GM19351 (cell line): Measurements from ENCODE around the gene SLC25A29.
"Not testable (repeated sequence)": the region's sequence is repeated elsewhere in the genome, so short reads cannot be mapped to it uniquely, and the experiment has no call there.

Experiments
- ATAC-seq: cut with Tn5 transposase; IDR thresholded peaks from one replicate; pipeline ENCODE4 v1.9.1; 2021; ENCODE audit warnings: mild to moderate bottlenecking, moderate library complexity; ENCODE audit not compliant: unreplicated experiment

Gene SLC25A29

DNA sequence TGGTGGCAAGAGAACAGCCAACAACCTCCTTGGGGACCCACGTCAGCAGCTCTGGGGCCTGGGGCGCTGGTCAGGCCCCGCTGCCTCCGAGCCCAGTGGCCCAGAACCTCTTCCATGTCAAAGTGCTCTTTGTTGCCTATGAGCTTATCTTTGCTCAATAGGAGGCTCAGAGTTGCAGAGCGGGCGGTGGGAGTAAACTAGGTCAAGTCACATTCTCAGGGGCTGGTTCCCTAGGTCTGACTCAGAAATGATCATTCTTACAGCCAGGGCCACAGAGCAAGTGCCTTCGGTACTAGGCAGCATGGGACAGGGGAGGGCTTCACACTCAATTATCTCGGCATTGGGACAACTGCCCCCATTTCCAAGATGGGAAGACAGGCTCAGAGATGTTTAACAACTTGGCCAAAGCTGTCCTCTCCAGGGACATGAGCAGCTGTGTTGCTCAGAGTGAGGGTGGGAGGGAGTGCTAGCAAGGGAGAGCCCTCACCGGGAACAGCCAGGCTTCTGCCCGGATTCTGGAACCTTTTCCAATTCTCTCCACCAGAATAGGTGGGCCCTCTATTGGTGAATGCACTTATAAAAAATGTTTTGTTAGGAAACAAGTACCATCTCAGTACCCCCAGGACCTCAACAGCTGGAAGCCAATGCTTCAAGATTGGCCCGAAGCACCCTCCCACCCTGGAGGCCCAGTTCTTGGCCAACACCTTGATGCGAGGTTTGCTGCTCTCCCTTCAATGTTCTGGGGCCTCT is 11.9 kb downstream of the SLC25A29 start:
- no peak for ATAC-seq

DNA sequence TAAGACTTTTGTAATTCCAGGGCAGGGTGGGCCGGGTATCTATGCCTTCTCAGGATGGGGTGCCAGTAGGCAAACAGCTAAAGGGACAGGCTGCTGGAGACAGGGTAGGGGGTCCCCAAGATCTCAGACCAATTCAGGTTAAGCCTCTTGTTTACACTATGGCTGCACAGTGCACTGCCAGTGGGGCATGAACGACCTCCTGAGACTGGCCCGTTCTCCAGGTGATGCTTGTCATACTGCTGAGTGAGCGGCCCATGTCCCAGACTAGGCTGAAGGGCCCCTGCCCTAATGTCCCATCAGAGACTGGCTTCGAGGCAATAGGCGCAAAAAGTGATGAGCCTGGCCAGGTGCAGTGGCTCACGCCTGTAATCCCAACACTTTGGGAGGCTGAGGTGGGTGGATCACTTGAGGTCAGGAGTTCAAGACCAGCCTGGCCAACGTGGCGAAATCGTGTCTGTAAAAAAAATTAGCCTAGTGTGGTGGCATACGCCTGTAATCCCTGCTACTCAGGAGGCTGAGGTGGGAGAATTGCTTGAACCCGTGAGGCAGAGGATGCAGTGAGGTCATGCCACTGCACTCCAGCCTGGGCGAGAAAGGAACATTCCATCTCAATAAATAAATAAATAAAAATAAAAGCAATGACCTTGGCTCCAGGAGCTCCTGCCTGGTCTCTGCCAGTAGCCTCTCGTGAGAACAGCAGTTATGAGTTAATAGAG is 12.6 kb downstream of the SLC25A29 start:
- ATAC-seq = no peak

DNA sequence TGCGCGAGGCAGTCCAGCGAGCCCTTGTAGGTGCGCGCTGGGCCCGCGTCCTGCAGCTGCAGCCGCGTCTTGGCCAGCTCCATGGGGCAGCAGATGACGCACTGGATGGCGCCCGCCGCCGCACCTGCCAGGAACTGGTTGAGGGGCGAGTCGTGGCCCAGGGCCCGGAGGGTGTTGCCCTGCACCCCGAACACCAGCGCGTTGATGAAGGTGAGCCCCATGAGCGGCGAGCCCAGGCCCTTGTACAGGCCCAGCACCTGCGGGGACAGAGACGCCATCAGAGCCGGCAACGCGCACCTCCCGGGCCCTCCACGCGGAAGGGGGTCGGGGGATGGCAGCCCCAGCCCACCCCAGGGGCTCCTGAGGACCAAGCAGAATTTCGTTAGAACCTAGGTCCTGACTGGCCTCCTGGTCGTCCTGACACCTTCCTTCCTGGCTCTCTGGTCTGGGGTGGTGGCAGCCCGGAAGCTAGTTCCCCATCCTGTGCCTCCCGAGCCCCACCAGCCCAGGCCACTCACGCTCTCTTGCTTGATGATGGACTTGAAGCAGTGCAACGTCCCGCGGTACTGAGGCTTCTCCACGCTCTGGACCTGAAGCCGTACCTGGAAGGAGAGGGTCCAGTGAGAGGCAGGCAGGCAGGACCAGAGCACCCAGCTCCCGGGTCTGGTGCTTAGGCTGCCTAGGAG is 13.3 kb downstream of the SLC25A29 start:
- no peak for ATAC-seq

DNA sequence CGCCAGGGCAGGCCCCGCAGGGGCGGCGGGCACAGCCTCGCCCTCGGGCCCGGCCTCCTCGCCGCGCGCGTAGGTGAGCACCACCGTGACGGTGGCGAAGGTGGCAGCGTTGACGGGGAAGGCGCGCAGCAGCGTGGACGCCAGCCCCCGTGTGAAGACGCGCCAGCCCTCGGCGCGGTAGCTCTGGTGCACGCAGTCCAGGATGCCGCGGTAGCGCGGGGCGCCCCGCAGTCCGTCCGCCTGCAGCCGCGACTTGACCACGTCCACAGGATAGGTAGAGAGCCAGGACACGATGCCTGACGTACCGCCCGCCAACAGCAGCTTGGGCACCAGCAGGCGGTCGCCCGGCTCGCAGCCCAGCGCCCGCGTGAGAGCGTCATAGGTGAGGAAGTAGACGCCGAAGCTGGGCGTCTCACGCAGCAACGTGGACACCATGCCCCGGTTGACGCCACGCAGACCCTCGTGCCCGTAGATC is 13.9 kb downstream of the SLC25A29 start:
- ATAC-seq = no peak

DNA sequence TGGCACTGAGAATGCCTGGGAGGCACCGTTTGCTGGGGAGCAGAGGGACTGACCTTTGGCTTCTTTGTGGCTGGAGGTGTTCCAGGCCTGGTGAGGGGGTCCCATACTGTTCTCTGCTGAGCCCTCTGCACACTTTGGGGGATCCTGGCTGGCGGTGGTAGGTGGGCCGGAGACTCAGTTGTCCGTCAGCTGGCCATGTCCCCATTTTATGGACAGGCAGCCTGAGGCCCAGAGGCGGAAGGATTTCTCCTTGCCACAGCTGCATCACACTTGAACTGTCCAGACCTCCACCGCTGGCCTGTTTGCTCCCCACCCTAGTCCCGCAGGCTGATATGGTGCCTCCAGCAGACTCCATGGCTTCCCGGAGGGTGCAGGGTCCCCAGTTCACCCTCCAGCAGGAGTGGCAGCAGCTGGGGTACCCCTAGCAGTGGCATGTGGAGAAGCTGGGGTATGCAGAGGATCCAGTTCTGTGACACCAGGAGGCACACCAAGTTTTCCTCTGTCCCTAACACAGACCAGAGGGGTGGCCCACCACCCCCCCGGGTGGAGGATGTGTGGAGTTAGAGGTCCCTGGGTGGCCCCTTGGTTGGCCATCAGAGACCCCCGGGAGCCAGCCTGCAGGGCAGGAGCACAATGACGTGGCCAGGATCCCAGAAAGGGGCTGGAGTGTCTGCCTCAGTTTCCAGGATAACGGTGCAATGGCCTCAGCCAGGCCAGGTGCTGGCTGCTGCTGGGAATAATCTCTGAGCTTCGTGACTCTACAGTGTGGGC is 14.8 kb downstream of the SLC25A29 start:
- ATAC-seq = no peak

DNA sequence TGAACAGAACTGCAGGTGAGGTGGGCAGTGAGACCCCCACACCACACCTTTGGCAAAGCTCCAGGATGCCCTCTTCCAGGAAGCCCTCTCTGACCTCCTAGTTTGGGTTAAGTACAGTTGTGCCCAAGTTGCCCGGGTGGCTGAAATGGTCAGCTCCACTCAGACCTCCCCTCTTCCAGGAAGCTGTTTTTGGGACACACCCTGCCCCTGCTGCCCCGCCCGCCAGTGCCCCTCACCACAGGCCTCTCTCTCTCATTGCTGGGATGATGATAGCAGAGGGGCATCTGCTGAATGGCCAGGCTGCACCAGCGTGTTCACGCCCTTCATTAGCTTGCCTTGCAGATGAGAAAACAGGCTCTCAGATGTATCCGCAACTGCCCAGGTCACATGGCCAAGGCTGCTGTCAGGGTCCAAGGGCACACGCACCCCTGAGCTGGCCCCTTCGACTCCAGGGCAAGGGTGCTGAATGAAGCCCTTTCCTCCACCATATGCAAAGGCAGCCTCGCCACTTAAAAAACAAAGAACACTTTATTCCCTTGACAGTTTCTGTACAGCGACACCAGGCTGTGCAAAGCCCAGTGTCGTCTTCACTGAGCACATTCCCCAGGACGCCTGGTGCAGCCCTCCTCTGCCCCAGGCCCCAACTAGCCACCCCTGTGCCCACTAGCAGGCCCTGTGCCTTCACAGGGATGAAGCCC is 15.5 kb downstream of the SLC25A29 start:
- ATAC-seq = no peak

DNA sequence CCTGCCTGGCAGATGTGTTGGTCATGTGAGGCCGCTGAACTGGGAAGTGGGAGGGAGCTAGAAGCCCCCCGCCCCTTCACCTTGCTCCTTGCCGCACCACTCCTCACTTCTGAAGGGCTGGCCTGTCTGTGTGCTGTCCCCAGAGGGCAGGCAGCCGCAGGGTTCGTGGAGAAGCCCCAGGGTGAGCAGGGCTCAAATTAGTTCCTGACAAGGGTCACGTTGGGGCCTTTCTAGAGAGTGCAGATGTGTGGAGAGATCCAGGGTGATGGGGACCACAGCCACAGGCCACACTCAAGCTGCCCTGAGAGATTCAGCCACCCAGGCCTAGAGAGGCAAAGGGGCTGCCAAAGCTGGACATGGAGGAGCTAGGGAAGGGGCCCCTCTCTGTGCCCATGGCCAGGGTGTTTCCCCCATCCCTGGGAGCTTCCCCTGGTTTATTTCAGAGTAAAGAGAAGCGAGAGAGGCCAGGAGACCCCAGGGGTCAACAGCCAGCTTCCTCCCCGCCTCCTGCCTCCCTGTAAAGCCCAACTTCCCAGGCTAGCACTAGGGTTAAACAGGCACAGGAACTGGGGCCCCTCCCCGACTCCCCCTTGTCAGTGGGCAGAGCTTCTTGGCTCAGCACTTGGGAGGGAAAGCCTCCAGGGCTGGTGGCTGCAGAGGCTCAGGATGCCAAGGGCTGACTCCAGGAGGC is 16.2 kb downstream of the SLC25A29 start:
- no peak for ATAC-seq

DNA sequence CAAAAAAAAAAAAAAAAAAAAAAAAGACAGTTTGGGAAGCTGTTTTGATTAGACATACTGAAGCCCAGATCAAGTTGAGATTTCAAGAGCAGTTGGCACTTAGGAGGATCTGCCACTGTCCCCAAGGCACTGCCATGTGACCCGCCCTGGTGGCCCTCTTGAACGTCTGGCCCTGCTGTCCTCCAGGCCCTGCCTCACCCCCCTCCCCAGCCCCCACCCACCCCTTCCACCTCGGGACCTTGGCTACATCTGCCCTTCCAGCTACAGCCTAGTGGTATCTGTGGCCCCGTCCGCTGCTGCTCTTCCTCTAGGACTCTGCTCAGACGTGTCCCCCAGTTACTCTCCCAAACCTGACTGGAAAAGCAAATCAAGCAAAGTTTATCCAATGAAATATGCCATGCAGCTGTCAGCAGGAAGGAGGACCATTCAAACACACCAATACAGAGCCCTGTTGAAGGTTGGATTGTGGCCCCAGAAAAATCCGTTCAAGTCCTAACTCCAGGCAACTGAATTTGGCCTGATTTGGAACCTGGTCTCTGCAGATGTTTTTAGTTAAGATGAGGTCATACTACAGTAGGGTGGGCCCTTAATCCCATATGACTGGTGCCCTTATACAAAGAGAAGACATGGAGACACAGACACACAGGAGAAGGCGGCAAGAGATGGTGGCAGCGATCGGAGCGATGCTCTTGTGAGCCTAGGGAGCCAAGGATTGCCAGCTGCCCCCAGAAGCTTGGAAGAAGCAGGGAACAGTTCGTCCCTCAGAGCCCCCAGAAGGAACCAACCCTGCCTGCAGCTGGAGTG is 17.7 kb downstream of the SLC25A29 start:
- no peak for ATAC-seq

DNA sequence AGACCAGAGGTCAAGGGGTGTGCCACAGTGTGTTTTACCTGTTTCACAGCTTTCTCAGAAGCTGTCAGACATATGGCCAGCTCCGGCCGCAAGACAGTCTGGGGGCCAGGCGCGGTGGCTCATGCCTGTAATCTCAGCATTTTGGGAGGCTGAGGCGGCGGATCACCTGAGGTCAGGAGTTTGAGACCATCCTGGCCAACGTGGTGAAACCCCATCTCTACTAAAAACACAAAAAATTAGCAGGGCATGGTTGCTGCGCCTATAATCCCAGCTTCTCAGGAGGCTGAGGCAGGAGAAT is 18.3 kb downstream of the SLC25A29 start:
- not testable (repeated sequence) for ATAC-seq

DNA sequence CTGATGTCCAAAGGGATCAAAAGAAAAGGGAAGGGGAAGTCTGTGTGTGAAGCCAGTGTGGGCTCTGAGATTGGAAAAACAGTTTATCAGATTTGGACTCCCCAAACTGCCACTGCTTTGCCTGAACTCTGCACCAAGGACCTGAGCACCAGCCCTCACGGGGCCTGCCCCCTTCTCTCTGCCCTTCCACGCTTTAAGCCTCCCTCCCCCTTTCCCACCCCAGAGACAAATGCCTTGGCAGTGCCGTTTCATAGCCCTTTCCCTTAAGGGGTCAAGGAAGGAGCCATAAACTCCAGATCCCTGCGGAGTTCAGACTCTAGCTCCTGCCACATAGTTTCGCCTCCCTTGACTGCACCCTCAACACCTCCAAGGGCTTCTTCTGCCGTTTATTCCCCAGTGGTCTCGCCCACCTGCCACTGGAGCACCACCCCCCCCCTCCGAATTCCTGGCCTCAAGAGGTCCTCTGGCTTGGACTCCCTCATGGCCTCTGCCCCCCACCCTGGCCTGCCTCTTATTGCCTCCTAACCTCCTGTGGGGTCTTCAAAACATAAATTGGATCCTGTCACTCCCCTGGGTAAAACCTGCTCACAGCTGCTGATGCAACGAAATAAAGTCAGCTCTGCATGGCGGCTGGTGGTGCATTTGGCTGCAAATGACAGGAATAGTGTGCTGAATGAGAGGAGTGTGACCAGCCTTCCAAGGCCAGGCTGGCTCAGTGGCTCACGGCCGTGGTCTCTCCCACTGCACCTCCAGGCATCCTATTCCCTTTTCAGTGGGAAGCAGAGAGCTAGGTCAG is 18.8 kb downstream of the SLC25A29 start:
- no peak for ATAC-seq

DNA sequence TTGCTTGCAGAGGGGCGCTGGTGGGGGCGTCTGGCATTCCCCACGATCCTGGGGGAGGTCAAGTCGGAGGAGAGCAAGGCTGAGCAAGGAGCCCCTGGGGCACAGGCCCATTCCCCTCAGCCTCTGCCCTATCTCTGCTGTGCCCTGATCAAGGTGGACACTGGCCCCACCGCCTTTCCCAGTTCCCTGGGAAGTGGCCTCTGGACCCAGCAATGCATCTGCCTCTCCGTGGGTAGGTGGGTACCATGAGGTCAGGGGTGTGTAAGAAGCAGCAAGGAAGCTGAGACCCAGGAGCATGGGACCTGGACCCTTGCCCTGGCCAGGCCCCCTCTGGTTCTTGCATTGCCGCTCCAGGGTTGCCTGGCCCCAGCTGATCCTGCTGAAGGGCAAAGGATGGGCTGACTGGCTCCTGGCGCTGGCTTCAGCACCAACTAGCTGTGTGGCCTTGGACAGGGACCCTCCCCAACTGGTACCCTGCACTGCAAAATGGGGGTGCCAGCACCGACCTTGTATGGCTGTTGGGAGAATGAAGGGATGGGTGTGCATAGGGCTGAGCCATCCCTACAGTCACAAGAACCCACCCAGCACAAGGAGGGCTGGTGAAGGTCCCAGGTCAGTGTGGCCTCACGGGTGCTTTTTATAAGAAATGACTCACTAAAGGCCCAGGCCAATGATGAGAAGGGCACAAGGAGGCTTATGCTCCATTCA is 19.6 kb downstream of the SLC25A29 start:
- no peak for ATAC-seq

DNA sequence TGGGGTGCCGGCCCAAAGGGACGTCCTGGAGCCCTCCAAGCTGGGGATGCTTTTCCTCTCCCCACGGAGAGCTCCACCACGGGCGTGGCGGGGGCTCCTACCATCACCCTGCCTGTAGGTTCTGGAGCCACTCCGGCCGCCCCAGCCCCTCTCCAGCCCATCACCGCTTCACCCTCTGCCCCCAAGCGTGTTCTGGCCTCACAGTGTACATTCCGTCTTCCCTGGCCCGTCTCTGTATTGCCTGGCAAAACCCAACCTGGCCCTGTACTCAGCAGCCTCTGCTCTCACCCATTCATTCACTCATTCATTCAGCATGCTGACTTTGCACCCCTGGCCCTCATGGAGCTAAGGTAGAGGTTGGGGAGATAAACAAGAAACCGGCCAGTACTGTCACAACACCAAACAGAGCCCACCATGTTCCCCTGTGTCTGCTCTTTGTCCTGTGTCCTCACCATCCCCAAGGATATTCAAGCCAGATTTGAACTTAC is 20.3 kb downstream of the SLC25A29 start:
- no peak for ATAC-seq

DNA sequence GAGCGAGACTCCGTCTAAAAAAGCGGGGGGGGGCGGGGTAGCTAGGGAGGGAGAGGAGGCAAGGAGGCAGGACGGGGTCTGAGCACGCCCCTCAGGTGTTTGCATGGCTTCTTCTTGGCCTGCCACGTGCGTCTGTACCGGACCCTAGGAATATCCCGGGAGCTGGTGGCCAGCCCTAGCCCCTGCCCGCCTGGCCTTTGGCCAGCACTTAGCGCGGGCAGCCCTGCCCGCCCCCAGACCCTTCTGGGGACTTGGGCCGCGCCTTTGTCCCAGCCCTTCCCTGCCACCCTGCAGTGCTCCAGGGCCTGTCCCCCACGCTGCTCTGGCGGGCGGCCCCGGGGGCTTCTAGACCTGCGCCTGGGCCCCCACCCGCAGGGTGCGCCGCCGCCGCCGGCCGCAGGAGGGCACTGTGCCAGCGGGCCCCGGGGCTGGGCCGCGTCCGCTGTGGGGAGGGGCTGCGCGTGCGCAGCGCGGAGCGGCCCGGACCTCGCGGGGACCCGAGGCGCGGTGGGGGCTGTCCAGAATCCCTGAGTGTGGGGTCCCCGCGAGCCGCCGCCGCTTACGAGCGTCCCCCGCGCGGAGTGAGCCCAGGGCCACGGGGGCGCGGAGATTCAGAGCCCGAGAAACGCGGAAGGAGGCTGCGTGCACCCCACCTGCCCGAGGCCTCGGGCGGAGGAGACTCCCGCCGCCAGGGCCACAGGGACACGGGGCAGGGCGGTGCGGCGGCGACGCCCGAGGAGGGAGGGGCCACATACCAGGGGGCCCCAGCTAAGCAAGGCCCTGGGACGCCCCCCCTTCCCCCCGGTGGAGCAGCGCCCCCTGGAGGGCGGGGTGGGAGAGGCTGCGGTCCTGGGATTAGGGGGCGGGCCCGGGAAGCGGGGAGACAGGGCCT is 21.0 kb downstream of the SLC25A29 start:
- peak; percentile 84 for ATAC-seq

DNA sequence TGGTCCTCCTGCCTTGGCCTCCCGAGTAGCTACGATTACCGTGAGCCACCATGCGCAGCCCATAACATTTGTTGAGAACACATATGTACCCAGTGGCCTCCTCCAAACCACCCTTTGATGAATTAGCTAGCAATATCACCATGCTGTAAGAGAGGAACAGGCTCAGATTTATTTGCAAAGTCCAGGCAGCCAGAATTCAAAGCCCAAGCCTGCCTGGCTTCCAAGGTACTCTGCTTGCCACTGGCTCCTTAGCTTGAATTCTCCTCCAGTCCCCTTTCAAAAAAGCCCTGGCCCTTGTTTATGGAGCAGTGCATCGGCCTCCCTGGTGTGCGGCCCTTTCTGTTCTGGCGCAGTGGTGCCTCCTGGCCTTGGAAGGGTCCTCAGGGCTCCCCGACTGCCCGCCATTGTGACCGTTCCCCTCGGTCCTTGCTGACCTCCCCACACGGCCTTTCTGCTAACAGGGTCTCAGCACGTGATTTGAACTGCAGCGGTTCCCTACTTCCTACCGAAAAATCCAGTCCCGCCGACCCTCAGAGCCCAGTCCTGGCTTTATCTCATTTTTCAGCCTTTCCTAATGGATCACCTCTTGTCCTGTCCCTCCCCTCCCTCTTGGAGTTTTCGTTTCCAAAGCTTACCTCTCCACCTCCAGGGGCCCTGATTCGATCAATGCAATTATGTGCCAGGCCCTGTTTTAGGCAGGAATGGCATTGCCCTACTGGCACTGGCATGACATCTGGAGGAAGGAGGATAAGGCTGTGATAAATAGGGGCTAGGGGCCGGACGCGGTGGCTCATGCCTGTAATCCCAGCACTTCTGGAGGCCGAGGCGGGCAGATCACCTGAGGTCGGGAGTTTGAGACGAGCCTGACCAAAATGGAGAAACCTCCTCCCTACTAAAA is 22.0 kb downstream of the SLC25A29 start:
- no peak for ATAC-seq

DNA sequence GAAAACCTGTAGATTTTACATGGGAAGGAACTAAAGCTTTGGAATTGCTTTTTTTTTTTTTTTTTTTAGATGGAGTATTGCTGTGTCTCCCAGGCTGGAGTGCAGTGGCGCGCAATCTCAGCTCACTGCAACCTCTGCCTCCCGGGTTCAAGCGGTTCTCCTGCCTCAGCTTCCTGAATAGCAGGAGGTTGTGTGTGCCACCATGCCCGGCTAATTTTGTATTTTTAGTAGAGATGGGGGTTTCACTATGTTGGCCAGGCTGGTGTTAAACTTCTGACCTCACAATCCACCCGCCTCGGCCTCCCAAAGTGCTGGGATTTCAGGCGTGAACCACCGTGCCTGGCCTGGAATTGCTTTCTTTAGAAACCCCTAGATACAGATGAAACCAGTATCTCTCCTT is 22.8 kb downstream of the SLC25A29 start:
- not testable (repeated sequence) for ATAC-seq
